ENCODE results near the gene BCL11B.

Gene BCL11B

DNA sequence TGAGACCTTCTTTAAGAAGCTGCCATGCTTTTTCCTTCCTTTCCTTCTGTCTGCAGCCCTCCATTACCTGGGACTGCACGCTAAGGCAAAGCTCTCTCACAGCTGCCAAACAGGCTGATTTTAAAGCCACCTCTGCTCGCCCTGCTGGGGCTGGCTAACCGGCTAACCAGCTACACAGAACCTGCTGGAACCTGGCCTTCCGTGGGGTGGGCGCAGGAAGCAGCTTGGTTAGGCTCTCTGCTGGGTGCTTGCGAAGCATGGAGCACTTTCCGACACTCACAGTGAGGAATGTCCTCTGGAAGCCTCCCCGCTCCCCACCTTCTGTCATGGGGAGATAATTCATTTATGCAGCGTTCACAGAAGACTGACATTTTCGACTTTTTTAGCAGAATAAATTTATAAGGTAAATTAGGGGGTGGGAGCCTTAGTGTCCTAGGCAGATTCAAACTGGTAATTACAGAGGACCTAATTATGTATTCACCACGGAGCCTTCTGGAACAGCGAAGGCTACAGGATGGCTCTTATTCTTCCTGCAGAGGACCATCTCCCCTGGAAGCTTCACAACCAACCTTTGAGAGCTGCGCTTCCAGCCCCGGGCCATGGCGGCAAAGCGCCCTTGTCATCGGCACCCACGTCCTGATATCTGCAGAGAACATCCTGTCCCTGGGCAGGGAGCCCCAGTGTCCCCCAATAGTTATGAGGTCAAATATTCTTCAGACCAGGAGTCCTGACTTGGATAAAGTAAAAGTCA, 12.4 kb upstream of the BCL11B start:
- H2AFZ ChIP-seq (ENCODE audit: low read depth), result no peak overlapping the region
- H3K79me2 ChIP-seq (ENCODE audit: insufficient read depth, low read depth), result no peaks in the 10 kb centered on the region
- H3K9ac ChIP-seq, result no peak overlapping the region
- H3K4me1 ChIP-seq (ENCODE audit: low read depth, poor library complexity, severe bottlenecking), result peaks cover 12% of the 10 kb centered on the region
- no peaks in the 10 kb centered on the region for H3K36me3 ChIP-seq (ENCODE audit: insufficient read depth)
- no peak overlapping the region for H3K4me3 ChIP-seq (IDR thresholded peaks at IDR 0.05; ENCODE audit: insufficient read depth, low read depth, low read length)
- H3K4me2 ChIP-seq, result no peak overlapping the region
- no peaks in the 10 kb centered on the region for H4K20me1 ChIP-seq (ENCODE audit: insufficient read depth)
- TF ChIP-seq, protein P1, sequence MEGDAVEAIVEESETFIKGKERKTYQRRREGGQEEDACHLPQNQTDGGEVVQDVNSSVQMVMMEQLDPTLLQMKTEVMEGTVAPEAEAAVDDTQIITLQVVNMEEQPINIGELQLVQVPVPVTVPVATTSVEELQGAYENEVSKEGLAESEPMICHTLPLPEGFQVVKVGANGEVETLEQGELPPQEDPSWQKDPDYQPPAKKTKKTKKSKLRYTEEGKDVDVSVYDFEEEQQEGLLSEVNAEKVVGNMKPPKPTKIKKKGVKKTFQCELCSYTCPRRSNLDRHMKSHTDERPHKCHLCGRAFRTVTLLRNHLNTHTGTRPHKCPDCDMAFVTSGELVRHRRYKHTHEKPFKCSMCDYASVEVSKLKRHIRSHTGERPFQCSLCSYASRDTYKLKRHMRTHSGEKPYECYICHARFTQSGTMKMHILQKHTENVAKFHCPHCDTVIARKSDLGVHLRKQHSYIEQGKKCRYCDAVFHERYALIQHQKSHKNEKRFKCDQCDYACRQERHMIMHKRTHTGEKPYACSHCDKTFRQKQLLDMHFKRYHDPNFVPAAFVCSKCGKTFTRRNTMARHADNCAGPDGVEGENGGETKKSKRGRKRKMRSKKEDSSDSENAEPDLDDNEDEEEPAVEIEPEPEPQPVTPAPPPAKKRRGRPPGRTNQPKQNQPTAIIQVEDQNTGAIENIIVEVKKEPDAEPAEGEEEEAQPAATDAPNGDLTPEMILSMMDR (conservative IDR thresholded peaks at IDR 0.05; ENCODE audit: low read depth, low read length), result no peak
- H3K27me3 ChIP-seq (ENCODE audit: insufficient read depth, low read depth), result no peaks in the 10 kb centered on the region
- no peak overlapping the region for H3K27ac ChIP-seq

DNA sequence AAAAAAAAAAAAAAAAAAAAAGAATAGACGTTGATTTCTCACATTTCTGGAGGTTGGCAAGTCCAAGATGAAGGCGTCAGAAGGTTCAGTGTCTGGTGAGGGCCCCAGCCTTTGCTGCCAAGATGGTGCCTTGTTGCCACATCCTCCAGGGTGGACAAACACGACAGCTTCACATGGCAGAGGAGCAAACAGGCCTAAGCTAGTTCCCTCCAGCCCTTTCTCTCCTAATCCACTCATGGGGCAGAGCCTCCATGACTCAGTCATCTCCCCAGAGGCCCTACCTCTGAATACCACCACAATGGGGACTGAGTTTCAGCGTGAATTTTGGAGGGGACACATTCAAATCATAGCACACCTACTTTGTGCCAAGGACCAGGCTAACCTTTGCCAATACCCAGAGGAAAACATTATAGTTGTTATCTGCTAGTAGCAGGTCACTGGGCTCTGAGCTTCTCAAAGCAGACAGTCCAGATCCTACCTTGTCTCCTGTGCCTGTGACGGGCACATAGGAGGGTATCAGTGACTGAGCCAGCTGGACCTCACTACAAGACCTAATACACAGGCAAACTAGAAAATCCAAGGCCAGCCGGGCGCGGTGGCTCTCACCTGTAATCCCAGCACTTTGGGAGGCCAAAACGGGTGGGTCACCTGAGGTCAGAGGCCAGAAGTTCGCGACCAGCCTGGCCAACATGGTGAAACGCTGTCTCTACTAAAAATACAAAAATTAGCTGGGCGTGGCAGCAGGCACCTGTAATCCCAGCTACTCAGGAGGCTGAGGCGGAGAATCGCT, 10.5 kb upstream of the BCL11B start:
- Histone ChIP-seq H3K4me3 (IDR thresholded peaks at IDR 0.05; ENCODE audit: insufficient read depth, low read depth, low read length) (no peak overlapping the region), H3K36me3 (ENCODE audit: insufficient read depth) (no peaks in the 10 kb centered on the region), H4K20me1 (ENCODE audit: insufficient read depth) (no peaks in the 10 kb centered on the region), H2AFZ (ENCODE audit: low read depth) (no peak overlapping the region), H3K27me3 (ENCODE audit: insufficient read depth, low read depth) (no peaks in the 10 kb centered on the region), H3K4me2 (no peak overlapping the region), H3K9ac (no peak overlapping the region), H3K27ac (no peak overlapping the region), H3K79me2 (ENCODE audit: insufficient read depth, low read depth) (no peaks in the 10 kb centered on the region), H3K4me1 (ENCODE audit: low read depth, poor library complexity, severe bottlenecking) (peaks cover 10% of the 10 kb centered on the region)
- TF ChIP-seq, protein P1 (conservative IDR thresholded peaks at IDR 0.05; ENCODE audit: low read depth, low read length), result no peak

- H3K4me3 ChIP-seq (IDR thresholded peaks at IDR 0.05; ENCODE audit: insufficient read depth, low read depth, low read length), result no peak overlapping the region
- no peak overlapping the region for H3K9ac ChIP-seq
- no peak overlapping the region for H3K27ac ChIP-seq
- H3K27me3 ChIP-seq (ENCODE audit: insufficient read depth, low read depth), result no peaks in the 10 kb centered on the region
- H4K20me1 ChIP-seq (ENCODE audit: insufficient read depth), result no peaks in the 10 kb centered on the region
- peaks cover 2% of the 10 kb centered on the region for H3K4me1 ChIP-seq (ENCODE audit: low read depth, poor library complexity, severe bottlenecking)
- no peak overlapping the region for H3K4me2 ChIP-seq
- H3K79me2 ChIP-seq (ENCODE audit: insufficient read depth, low read depth), result no peaks in the 10 kb centered on the region
- H3K36me3 ChIP-seq (ENCODE audit: insufficient read depth), result no peaks in the 10 kb centered on the region
- H2AFZ ChIP-seq (ENCODE audit: low read depth), result no peak overlapping the region
- TF ChIP-seq, protein P1 (conservative IDR thresholded peaks at IDR 0.05; ENCODE audit: low read depth, low read length), result no peak
These were observed 9.4 kb upstream of the BCL11B start for GRCh38 chr14:99281396-99281795.

DNA sequence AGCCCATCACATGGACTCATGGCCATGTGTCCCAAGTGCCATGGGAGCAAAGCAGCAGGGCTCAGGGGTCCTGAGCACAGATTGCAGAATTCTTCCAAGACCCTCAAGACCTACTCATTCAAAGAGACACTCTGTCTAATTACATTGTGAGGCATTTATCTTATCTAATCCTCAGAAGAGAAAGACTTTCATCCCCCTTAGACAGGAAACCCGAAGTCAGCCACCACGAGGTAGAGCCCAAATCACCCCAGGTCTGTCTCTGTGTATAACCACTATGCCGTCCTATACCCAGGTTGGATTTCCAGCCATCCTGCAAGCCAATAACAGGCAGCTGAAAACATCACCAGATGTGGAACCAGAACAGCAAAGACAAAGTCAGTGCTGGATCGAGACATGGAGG, 8.9 kb upstream of the BCL11B start:
- H3K27me3 ChIP-seq (ENCODE audit: insufficient read depth, low read depth), result no peaks in the 10 kb centered on the region

More for the DNA sequence above, 8.9 kb upstream of the BCL11B start:
- Histone ChIP-seq H3K36me3 (ENCODE audit: insufficient read depth) (no peaks in the 10 kb centered on the region), H3K4me2 (no peak overlapping the region), H4K20me1 (ENCODE audit: insufficient read depth) (no peaks in the 10 kb centered on the region), H3K79me2 (ENCODE audit: insufficient read depth, low read depth) (no peaks in the 10 kb centered on the region), H3K9ac (no peak overlapping the region), H3K27ac (no peak overlapping the region), H3K4me3 (IDR thresholded peaks at IDR 0.05; ENCODE audit: insufficient read depth, low read depth, low read length) (no peak overlapping the region), H3K4me1 (ENCODE audit: low read depth, poor library complexity, severe bottlenecking) (no peaks in the 10 kb centered on the region), H2AFZ (ENCODE audit: low read depth) (no peak overlapping the region)
- TF ChIP-seq, protein P1 (conservative IDR thresholded peaks at IDR 0.05; ENCODE audit: low read depth, low read length), result no peak

Measured in KMS-11 (cell line).